H1 (cell line): ENCODE measurements around the gene CREB3. TPM values are rescaled to one million over a fixed set of nuclear protein-coding genes. Genes with fewer than 3 reads are reported as not detected.

Experiments used
- CTCF ChIA-PET: fragments of 300-600 bp; sonication (Branson Sonifier 250); formaldehyde crosslinking; loops from one replicate; lab custom pipeline; 2021; ENCODE audit not compliant: partially characterized antibody; lab: Charles Lee
- POLR2A ChIA-PET: fragments of 300-600 bp; sonication (Branson Sonifier 250); formaldehyde crosslinking; loops from one replicate; lab custom pipeline; 2021; ENCODE audit warnings: inconsistent platforms; ENCODE audit not compliant: partially characterized antibody; lab: Charles Lee
- DNase-seq, 2 experiments: peaks; one replicate each; pipeline versions ENCODE4 v3.0.0 to v3.0.0-alpha.2; 2010 to 2022; ENCODE audit warnings: low spot score in 2 of 2, low read depth in 1 of 2, mixed read lengths in 1 of 2
- FAIRE-seq: peaks from 2 replicates; lab custom pipeline; 2011; peaks lifted over from hg19 to GRCh38; lab: Jason Lieb, UNC
- H2AFZ ChIP-seq: 2 replicates; pipeline ENCODE4 v1.8.1; 2012; ENCODE audit warnings: low read length, inconsistent platforms
- H2AK5ac ChIP-seq: 2 replicates; pipeline ENCODE4 v1.6.1; 2013; ENCODE audit warnings: low read depth, low read length
- H2BK120ac ChIP-seq: replicated peaks from 2 replicates; pipeline ENCODE3; 2013; ENCODE audit warnings: low read depth, low read length, inconsistent platforms
- H2BK12ac ChIP-seq: 2 replicates; pipeline ENCODE4 v1.6.1; 2013; ENCODE audit warnings: low read depth, low read length
- H2BK15ac ChIP-seq: 2 replicates; pipeline ENCODE4 v1.6.1; 2013; ENCODE audit warnings: low read length
- H2BK20ac ChIP-seq: 2 replicates; pipeline ENCODE4 v1.6.1; 2013; ENCODE audit warnings: low read length
- H2BK5ac ChIP-seq: 2 replicates; pipeline ENCODE4 v1.6.1; 2013; ENCODE audit warnings: low read depth, low read length
- H3K14ac ChIP-seq: 2 replicates; pipeline ENCODE4 v1.6.1; 2013; ENCODE audit warnings: inconsistent platforms; ENCODE audit not compliant: insufficient read length
- H3K18ac ChIP-seq: 2 replicates; pipeline ENCODE4 v1.6.1; 2013; ENCODE audit warnings: low read length; ENCODE audit errors: extremely low read depth
- H3K23ac ChIP-seq: 2 replicates; pipeline ENCODE4 v1.6.1; 2013; ENCODE audit warnings: inconsistent platforms; ENCODE audit not compliant: insufficient read length
- H3K23me2 ChIP-seq: 2 replicates; pipeline ENCODE4 v1.6.1; 2013; ENCODE audit warnings: low read depth, low read length
- H3K27ac ChIP-seq: 2 replicates; pipeline ENCODE4 v1.6.1; 2011; ENCODE audit warnings: low read depth, low read length, inconsistent platforms
- H3K27me3 ChIP-seq, 4 experiments: replicated peaks in 1 of 4; 1 replicate in 1 of 4; 2 replicates in 3 of 4; pipeline versions ENCODE4 v1.6.1 to v1.8.1; 2011 to 2013; ENCODE audit warnings: low read length in 3 of 4, mild to moderate bottlenecking in 3 of 4, inconsistent platforms in 2 of 4, mixed read lengths in 2 of 4, moderate library complexity in 1 of 4; ENCODE audit not compliant: control insufficient read depth in 3 of 4, insufficient read depth in 3 of 4; ENCODE audit errors: extremely low read depth in 1 of 4
- H3K36me3 ChIP-seq, 4 experiments: 2 replicates each; pipeline versions ENCODE4 v1.6.1 to v1.8.1; 2011 to 2013; ENCODE audit warnings: mild to moderate bottlenecking in 4 of 4, low read length in 3 of 4, moderate library complexity in 2 of 4, control low read depth in 1 of 4, inconsistent platforms in 1 of 4; ENCODE audit not compliant: insufficient read depth in 4 of 4, control insufficient read depth in 2 of 4
- H3K4ac ChIP-seq: replicated peaks from 2 replicates; pipeline ENCODE3; 2013; ENCODE audit warnings: low read length, low read depth, mixed read lengths, inconsistent platforms; ENCODE audit not compliant: insufficient read length
- H3K4me1 ChIP-seq, 4 experiments: replicated peaks in 1 of 4; 1 replicate in 1 of 4; 2 replicates in 3 of 4; pipeline versions ENCODE4 v1.6.1 to v1.8.1; 2011 to 2013; ENCODE audit warnings: low read length in 3 of 4, inconsistent platforms in 2 of 4, mixed read lengths in 1 of 4; ENCODE audit not compliant: insufficient read depth in 4 of 4, control insufficient read depth in 3 of 4
- H3K4me2 ChIP-seq, 2 experiments: 2 replicates each; pipeline versions ENCODE4 v1.6.1 to v1.8.1; 2011 to 2013; ENCODE audit warnings: low read depth in 2 of 2, low read length in 2 of 2, control low read depth in 1 of 2, inconsistent platforms in 1 of 2, mild to moderate bottlenecking in 1 of 2; ENCODE audit not compliant: insufficient read depth in 1 of 2
- H3K4me3 ChIP-seq, 4 experiments: fragments of 200-600, 300-600 bp in 1 of 4; sonication (generic), shearing (Covaris generic), sonication (Bioruptor Twin) in 1 of 4; 2 replicates each; pipeline versions ENCODE4 v1.5.1 to v1.8.1; 2011 to 2016; ENCODE audit warnings: low read length in 4 of 4, low read depth in 3 of 4, control low read depth in 2 of 4, inconsistent platforms in 2 of 4, mild to moderate bottlenecking in 2 of 4, mixed read lengths in 1 of 4, moderate library complexity in 1 of 4; ENCODE audit not compliant: insufficient read depth in 2 of 4; ENCODE audit errors: extremely low read depth in 1 of 4
- H3K56ac ChIP-seq: replicated peaks from 2 replicates; pipeline ENCODE3; 2013; ENCODE audit warnings: low read depth, mild to moderate bottlenecking, mixed read lengths, low read length, inconsistent platforms; ENCODE audit not compliant: insufficient read length
- H3K79me1 ChIP-seq: 2 replicates; pipeline ENCODE4 v1.6.1; 2013; ENCODE audit warnings: low read depth, low read length, control low read depth
- H3K79me2 ChIP-seq, 2 experiments: 2 replicates each; pipeline versions ENCODE4 v1.6.1 to v1.8.1; 2012 to 2013; ENCODE audit warnings: low read length in 2 of 2, mild to moderate bottlenecking in 2 of 2, inconsistent platforms in 1 of 2; ENCODE audit not compliant: insufficient read depth in 2 of 2, control insufficient read depth in 1 of 2
- H3K9ac ChIP-seq, 4 experiments: replicated peaks in 1 of 4; 1 replicate in 1 of 4; 2 replicates in 3 of 4; pipeline versions ENCODE4 v1.6.1 to v1.8.1; 2011 to 2013; ENCODE audit warnings: low read depth in 3 of 4, low read length in 3 of 4, control low read depth in 2 of 4, mild to moderate bottlenecking in 2 of 4, moderate library complexity in 2 of 4, inconsistent platforms in 1 of 4; ENCODE audit errors: extremely low read depth in 1 of 4
- H3K9me3 ChIP-seq, 2 experiments: 2 replicates each; pipeline versions ENCODE4 v1.6.1 to v1.8.1; 2012 to 2013; ENCODE audit warnings: mild to moderate bottlenecking in 2 of 2, moderate library complexity in 2 of 2, control low read depth in 1 of 2, inconsistent platforms in 1 of 2, low read depth in 1 of 2, low read length in 1 of 2, mixed read lengths in 1 of 2; ENCODE audit not compliant: insufficient read depth in 2 of 2
- H4K20me1 ChIP-seq, 2 experiments: replicated peaks in 1 of 2; 2 replicates each; pipeline versions ENCODE3 to v1.8.1; 2011 to 2013; ENCODE audit warnings: inconsistent platforms in 2 of 2, low read length in 2 of 2, mild to moderate bottlenecking in 1 of 2; ENCODE audit not compliant: insufficient read depth in 2 of 2, control insufficient read depth in 1 of 2
- H4K5ac ChIP-seq: 2 replicates; pipeline ENCODE4 v1.6.1; 2013; ENCODE audit warnings: low read length, low read depth, mixed read lengths, inconsistent platforms; ENCODE audit not compliant: insufficient read length
- H4K8ac ChIP-seq: 2 replicates; pipeline ENCODE4 v1.8.0; 2013; ENCODE audit warnings: mild to moderate bottlenecking, moderate library complexity, low read length, inconsistent platforms; ENCODE audit not compliant: insufficient read depth; ENCODE audit errors: extremely low read depth
- H4K91ac ChIP-seq: replicated peaks from 2 replicates; pipeline ENCODE3; 2013; ENCODE audit warnings: low read length, mixed read lengths, inconsistent platforms; ENCODE audit not compliant: insufficient read length
- ASH2L ChIP-seq: fragments of 200-600, 300-600 bp; sonication (generic); IDR thresholded peaks from one replicate; pipeline ENCODE4 v1.7.1; 2017; ENCODE audit warnings: low read length
- POLR2A ChIP-seq, 2 experiments: IDR thresholded peaks; 1 replicate in 1 of 2; 2 replicates in 1 of 2; pipeline ENCODE4 v1.6.1; 2011; ENCODE audit warnings: low read depth in 2 of 2, low read length in 2 of 2, mild to moderate bottlenecking in 2 of 2; ENCODE audit errors: control extremely low read depth in 1 of 2
- SUZ12 ChIP-seq: fragments of 200-600 bp; sonication (generic); IDR thresholded peaks from 2 replicates; pipeline ENCODE4 v1.6.1; 2012; ENCODE audit warnings: mild to moderate bottlenecking, inconsistent platforms, low read length, moderate library complexity, mixed read lengths
- ZNF274 ChIP-seq: IDR thresholded peaks from 2 replicates; pipeline ENCODE4 v1.7.0; 2012; ENCODE audit warnings: low read length, borderline replicate concordance; ENCODE audit errors: extremely low read depth
- WGBS, 2 experiments: shearing (Covaris generic) in 1 of 2; methylation state at CpG; one replicate each; pipeline versions ENCODE4 v1.1.6 to v1.1.7; 2013 to 2015; ENCODE audit warnings: low lambda C conversion rate in 2 of 2, mixed read lengths in 2 of 2, inconsistent platforms in 1 of 2, low coverage in 1 of 2, missing lambda C conversion rate in 1 of 2; ENCODE audit not compliant: insufficient replicate concordance in 2 of 2, insufficient coverage in 1 of 2, insufficient read length in 1 of 2; ENCODE audit errors: extremely low coverage in 1 of 2, missing lambda C conversion rate in 1 of 2; 5-methylcytosine and 5-hydroxymethylcytosine counted together
- polyA plus RNA-seq, 7 experiments: library from polyadenylated mRNA; depleted of rRNA in 3 of 7; stranded (reverse) in 5 of 7; unstranded in 2 of 7; fragments of >200 nt in 5 of 7; fragments of 200-250 nt in 2 of 7; gene quantifications; 1 replicate in 5 of 7; 2 replicates in 1 of 7; 4 replicates in 1 of 7; pipeline versions ENCODE4 v1.2.1 to v1.2.3, GENCODE V29; 2011 to 2013; ENCODE audit warnings: missing spikeins in 2 of 7, mixed read lengths in 2 of 7
- total RNA-seq: library from RNA; stranded (reverse); fragmentation: NEBNext Ultra II Directional; extraction: Animal tissue kit (Norgen Biotek cat#: 25700); gene quantifications from 2 replicates; pipeline ENCODE4 v1.2.1, GENCODE V29; 2021
- TF ChIP-seq, protein P1 (sequence below): IDR thresholded peaks from 2 replicates; pipeline ENCODE4 v1.6.1; 2012; ENCODE audit warnings: inconsistent platforms

The CREB3 gene
- total and polyA plus RNA-seq, 2 of the 8 experiments (the other 6 are each of a cell fraction or from before 2014, with no cell fraction given): 24.4 to 25.7 TPM

DNA sequence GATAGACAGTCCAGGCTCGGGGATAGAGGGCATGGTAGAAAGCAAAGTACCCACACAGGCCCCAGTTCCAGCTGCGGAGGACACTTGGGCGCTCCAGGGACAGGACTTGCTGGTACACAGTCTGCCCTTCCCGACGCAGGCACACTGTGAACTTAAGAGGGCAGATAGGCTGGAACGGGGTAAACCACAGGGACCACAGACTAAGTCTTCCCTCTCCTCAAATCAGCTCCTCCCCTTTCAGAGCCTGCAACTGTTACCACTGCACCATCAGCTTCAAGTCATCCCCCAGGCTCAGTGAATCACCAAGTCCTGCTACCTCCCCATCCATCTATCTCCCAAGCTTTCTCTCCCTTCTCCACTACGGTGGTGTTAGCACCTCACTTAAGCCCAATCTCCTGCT lies 9.3 kb downstream of the CREB3 start:
- Histone ChIP-seq H3K36me3 (peaks cover 34 to 77% (median 65%) of the 10 kb centered on the region in 4 experiments), H3K4me2 (no peak overlapping the region), H2BK15ac (no peak overlapping the region), H2AFZ (no peak overlapping the region), H2AK5ac (no peak overlapping the region)
- no peak for TF ChIP-seq SUZ12
- TF ChIP-seq, protein P1, sequence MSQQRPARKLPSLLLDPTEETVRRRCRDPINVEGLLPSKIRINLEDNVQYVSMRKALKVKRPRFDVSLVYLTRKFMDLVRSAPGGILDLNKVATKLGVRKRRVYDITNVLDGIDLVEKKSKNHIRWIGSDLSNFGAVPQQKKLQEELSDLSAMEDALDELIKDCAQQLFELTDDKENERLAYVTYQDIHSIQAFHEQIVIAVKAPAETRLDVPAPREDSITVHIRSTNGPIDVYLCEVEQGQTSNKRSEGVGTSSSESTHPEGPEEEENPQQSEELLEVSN: no peak
- TF ChIP-seq POLR2A (IDR thresholded peaks at IDR 0.05; ENCODE audit: control extremely low read depth in 1 of 2, low read depth in 2 of 2, low read length in 2 of 2): 0 out of 3 replicates have a peak, but pooled peaks of 1 of the 2 experiments have one; percentile 19
- TF ChIP-seq ASH2L: no peak
- no peak for TF ChIP-seq ZNF274
- TF ChIP-seq, all 59 proteins: peak for 1
- ChIA-PET CTCF (interaction anchor here (1.0 to 6.0 kb wide), 4 partner anchors 12 to 36 kb away, joined by 3 to 49 read pairs (median 3); partner anchors contain the start of genes CREB3, MSMP and TLN1), POLR2A (interaction anchor here (0.5 to 4.8 kb wide), 8 partner anchors 6 to 102 kb away, joined by 3 to 35 read pairs (median 4); partner anchors contain the start of genes CREB3, GBA2, HINT2 and RGP1)
- peaks cover 6 to 27% of the 10 kb centered on the region in 2 experiments for H4K20me1 ChIP-seq
- H3K23ac ChIP-seq: no peak overlapping the region
- no peak overlapping the region for H4K5ac ChIP-seq
- H3K4me1 ChIP-seq: no peaks in the 10 kb centered on the region
- no peak overlapping the region for H2BK20ac ChIP-seq
- no peak overlapping the region for H4K8ac ChIP-seq
- no peak overlapping the region for H3K4me3 ChIP-seq
- no peak overlapping the region for H3K56ac ChIP-seq
- DNase-seq: no peak
- no peak overlapping the region for H3K27ac ChIP-seq
- no peak for FAIRE-seq
- H3K4ac ChIP-seq: no peak overlapping the region
- no peak overlapping the region for H3K18ac ChIP-seq
- no peak overlapping the region for H2BK12ac ChIP-seq
- 95% methylated on average over 7 of the region's 7 CpGs; no CpG with 5 or more reads in 1 of the 2 experiments for WGBS, 2 experiments
- peaks cover 5% of the 10 kb centered on the region; the same call in 1 of the 2 replicates for H3K79me1 ChIP-seq
- H3K27me3 ChIP-seq: no peaks in the 10 kb centered on the region
- no peaks in the 10 kb centered on the region; the same call in 1 of the 2 replicates for H3K23me2 ChIP-seq
- H3K9me3 ChIP-seq: no peaks in the 10 kb centered on the region; a peak in 1 of 4 replicates
- H3K14ac ChIP-seq: no peak overlapping the region
- H4K91ac ChIP-seq: no peak overlapping the region
- H3K79me2 ChIP-seq: peaks cover 3 to 19% of the 10 kb centered on the region in 2 experiments
- no peak overlapping the region for H2BK120ac ChIP-seq
- no peak overlapping the region for H2BK5ac ChIP-seq
- no peak overlapping the region for H3K9ac ChIP-seq
